HepG2 (cell line): ENCODE results near the gene TCTA.

Experiments
- FOXA1 ChIP-seq, 2 experiments: fragments of 450-650 bp in 1 of 2; sonication (generic) in 1 of 2; formaldehyde crosslinking in 1 of 2; IDR thresholded peaks; 2 replicates each; pipeline versions ENCODE4 v1.4.0 to v1.6.1; 2016 to 2020; ENCODE audit warnings: missing genetic modification reagents in 1 of 2
- TBP ChIP-seq: sonication (generic); formaldehyde crosslinking; IDR thresholded peaks from 2 replicates; pipeline ENCODE4 v1.5.0; 2020; ENCODE audit warnings: missing genetic modification reagents
- ZBTB26 ChIP-seq: IDR thresholded peaks from 2 replicates; pipeline ENCODE4 v1.6.1; 2016; ENCODE audit warnings: missing compliant biosample characterization, missing genetic modification reagents, borderline replicate concordance
- ZNF30 ChIP-seq: sonication (generic); formaldehyde crosslinking; IDR thresholded peaks from 2 replicates; pipeline ENCODE4 v1.5.0; 2020; ENCODE audit warnings: mild to moderate bottlenecking, missing genetic modification reagents

GRCh38 chr3:49456466-49456865 is 44.2 kb downstream of the TCTA start:
- no peak for TF ChIP-seq ZNF30
- no peak for TF ChIP-seq TBP (CRISPR knock-in tag)
- TF ChIP-seq FOXA1 (IDR thresholded peaks at IDR 0.05): no peak
- no peak for TF ChIP-seq FOXA1 (CRISPR knock-in tag; IDR thresholded peaks at IDR 0.05)
- no peak for TF ChIP-seq ZBTB26
